ENCODE data around the gene CNIH2.

Gene CNIH2

GRCh38 chr11:66331542-66332370, 53.8 kb downstream of the CNIH2 start:
- DNase-seq, result no peak

- no peak for DNase-seq
Measured at GRCh38 chr11:66332371-66333219, 54.6 kb downstream of the CNIH2 start.

- DNase-seq, result no peak
Measured at GRCh38 chr11:66333220-66333877, 55.4 kb downstream of the CNIH2 start.

Data from C1 segment of cervical spinal cord (tissue), 14 donors.